K562 (cell line): ENCODE measurements around the gene TNFRSF18. TPM values are rescaled to one million over a fixed set of nuclear protein-coding genes. Genes with fewer than 3 reads are reported as not detected.

Experiments
- HLTF ChIP-seq: fragments of 450-650 bp; IDR thresholded peaks from 2 replicates; pipeline ENCODE4 v1.6.1; 2016
- KLF16 ChIP-seq: IDR thresholded peaks from 2 replicates; pipeline ENCODE4 v1.6.1; 2016; ENCODE audit warnings: antibody characterized with exemption
- LCOR ChIP-seq: sonication (generic); formaldehyde crosslinking; IDR thresholded peaks from 2 replicates; pipeline ENCODE4 v1.8.0; 2022; ENCODE audit warnings: mild to moderate bottlenecking, missing genetic modification reagents
- MAFG ChIP-seq: fragments of 450-650 bp; conservative IDR thresholded peaks from 2 replicates; pipeline ENCODE4 v1.6.1; 2016; ENCODE audit warnings: missing genetic modification characterization, missing compliant biosample characterization
- NONO ChIP-seq, 2 experiments: fragments of 200-400 bp in 1 of 2; fragments of 450-650 bp in 1 of 2; formaldehyde crosslinking in 1 of 2; IDR thresholded peaks; 2 replicates each; pipeline ENCODE4 v1.6.1; 2017; ENCODE audit warnings: low read depth in 2 of 2, mild to moderate bottlenecking in 2 of 2, moderate library complexity in 2 of 2, low read length in 1 of 2
- SRSF7 ChIP-seq: fragments of 200-400 bp; formaldehyde crosslinking; optimal IDR thresholded peaks from 2 replicates; pipeline ENCODE3; 2017; ENCODE audit warnings: mild to moderate bottlenecking, low read depth, low read length
- STAT5B ChIP-seq: fragments of 250-450 bp; sonication (Bioruptor Pico); IDR thresholded peaks from 2 replicates; pipeline ENCODE4 v1.8.0; 2021; ENCODE audit warnings: mild to moderate bottlenecking, inconsistent platforms
- THRAP3 ChIP-seq: fragments of 450-650 bp; IDR thresholded peaks from 2 replicates; pipeline ENCODE4 v1.6.1; 2016; ENCODE audit warnings: mild to moderate bottlenecking, inconsistent platforms, borderline replicate concordance
- ZFP1 ChIP-seq: fragments of 450-650 bp; formaldehyde crosslinking; IDR thresholded peaks from 2 replicates; pipeline ENCODE4 v1.4.0; 2020; ENCODE audit warnings: mild to moderate bottlenecking, mixed read lengths
- ZNF146 ChIP-seq: IDR thresholded peaks from one replicate; pipeline ENCODE4 v1.6.1; 2018; ENCODE audit warnings: missing compliant biosample characterization; ENCODE audit not compliant: unreplicated experiment
- ZNF695 ChIP-seq: fragments of 450-650 bp; formaldehyde crosslinking; IDR thresholded peaks from 2 replicates; pipeline ENCODE4 v1.4.0; 2020; ENCODE audit warnings: mild to moderate bottlenecking, moderate library complexity
- ZNF77 ChIP-seq: fragments of 250-450 bp; sonication (Bioruptor Pico); IDR thresholded peaks from 2 replicates; pipeline ENCODE4 v1.5.0; 2020
- polyA plus RNA-seq, 8 experiments: library from polyadenylated mRNA; depleted of rRNA in 4 of 8; stranded (reverse) in 5 of 8; unstranded in 3 of 8; fragments of >200 nt; fragmentation: Nextera tagmentation in 2 of 8; fragmentation: Illumina TruSeq in 1 of 8; extraction: Ambion mirVana in 2 of 8; extraction: Trizol in 1 of 8; gene quantifications; 2 replicates each; pipeline versions ENCODE4 v1.2.1 to v1.2.3, GENCODE V29; 2011 to 2014; ENCODE audit warnings: inconsistent platforms in 1 of 8, missing spikeins in 1 of 8
- total RNA-seq, 7 experiments: library from RNA; depleted of rRNA in 6 of 7; stranded (reverse); fragments of >200 nt in 6 of 7; fragmentation: Illumina TruSeq in 2 of 7; extraction: Trizol in 2 of 7; gene quantifications; 2 replicates each; pipeline versions ENCODE4 v1.2.1 to v1.2.3, GENCODE V29; 2011 to 2021; ENCODE audit warnings: low replicate concordance in 1 of 7
- TF ChIP-seq, protein P1 (sequence below): fragments of 250-450 bp; sonication (Bioruptor Pico); IDR thresholded peaks from 2 replicates; pipeline ENCODE4 v1.4.0; 2020
- TF ChIP-seq, protein P2 (sequence below): sonication (generic); formaldehyde crosslinking; IDR thresholded peaks from 2 replicates; pipeline ENCODE4 v1.8.1; 2022; ENCODE audit warnings: missing genetic modification reagents
- TF ChIP-seq, protein P3 (sequence below): fragments of 450-650 bp; IDR thresholded peaks from 2 replicates; pipeline ENCODE4 v1.6.1; 2016; ENCODE audit warnings: borderline replicate concordance
- TF ChIP-seq, protein P4 (sequence below): sonication (generic); formaldehyde crosslinking; IDR thresholded peaks from 2 replicates; pipeline ENCODE4 v1.8.0; 2022; ENCODE audit warnings: missing genetic modification reagents, mild to moderate bottlenecking, moderate library complexity, borderline replicate concordance
- TF ChIP-seq, protein P5 (sequence below): sonication (generic); formaldehyde crosslinking; IDR thresholded peaks from 2 replicates; pipeline ENCODE4 v1.8.1; 2023; ENCODE audit warnings: mild to moderate bottlenecking, missing genetic modification reagents
- TF ChIP-seq, protein P6 (sequence below): fragments of 450-650 bp; conservative IDR thresholded peaks from 2 replicates; pipeline ENCODE4 v1.6.1; 2016; ENCODE audit warnings: missing genetic modification characterization, low read depth, mild to moderate bottlenecking, control low read depth, missing compliant biosample characterization

Gene TNFRSF18
- total and polyA plus RNA-seq, 9 of the 15 experiments (the other 6 are each of a cell fraction or from before 2014, with no cell fraction given) = 0.24 to 0.27 TPM; not detected in 7

DNA sequence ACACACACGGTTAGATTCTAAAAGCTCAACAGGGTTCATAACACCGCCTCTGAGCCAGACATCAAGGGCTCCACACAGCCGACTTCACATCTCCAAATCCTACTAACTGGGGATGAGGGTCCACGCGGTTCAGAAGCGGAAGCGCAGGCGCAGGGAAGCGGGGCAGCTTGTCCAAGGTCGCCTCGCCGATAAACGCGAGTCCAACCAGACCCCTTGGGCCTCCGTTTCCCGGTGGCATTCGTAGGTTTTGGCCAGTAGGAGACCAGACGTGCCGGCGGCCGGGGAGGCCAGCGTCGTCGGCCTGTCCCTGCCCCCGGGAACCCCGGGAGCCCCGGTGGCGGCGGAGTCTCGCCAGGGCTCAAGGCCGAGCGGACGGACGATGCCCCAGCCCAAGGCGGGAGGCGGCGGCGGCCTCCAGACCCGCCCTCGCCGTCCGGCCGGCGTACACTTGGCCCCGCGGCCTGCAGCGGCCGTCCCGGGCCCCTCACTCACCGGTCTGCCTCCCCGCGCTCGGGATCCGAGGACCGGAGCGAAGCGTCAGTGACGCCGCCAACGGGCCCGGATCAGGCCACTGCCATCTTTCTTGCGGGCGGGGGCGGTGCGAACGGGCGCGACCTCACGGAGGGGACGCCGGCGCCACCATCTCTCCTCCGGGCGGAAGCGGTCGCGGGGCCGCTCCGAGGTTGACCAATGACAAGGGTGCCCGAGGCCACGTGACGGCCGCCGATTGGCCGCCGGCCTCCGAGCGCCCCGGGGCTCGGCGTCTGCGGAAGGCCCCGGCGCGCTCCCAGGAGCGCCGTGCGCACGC, 25.2 kb upstream of the TNFRSF18 start, which contains the start of gene SDF4 (continued):
- TF ChIP-seq, protein P1, sequence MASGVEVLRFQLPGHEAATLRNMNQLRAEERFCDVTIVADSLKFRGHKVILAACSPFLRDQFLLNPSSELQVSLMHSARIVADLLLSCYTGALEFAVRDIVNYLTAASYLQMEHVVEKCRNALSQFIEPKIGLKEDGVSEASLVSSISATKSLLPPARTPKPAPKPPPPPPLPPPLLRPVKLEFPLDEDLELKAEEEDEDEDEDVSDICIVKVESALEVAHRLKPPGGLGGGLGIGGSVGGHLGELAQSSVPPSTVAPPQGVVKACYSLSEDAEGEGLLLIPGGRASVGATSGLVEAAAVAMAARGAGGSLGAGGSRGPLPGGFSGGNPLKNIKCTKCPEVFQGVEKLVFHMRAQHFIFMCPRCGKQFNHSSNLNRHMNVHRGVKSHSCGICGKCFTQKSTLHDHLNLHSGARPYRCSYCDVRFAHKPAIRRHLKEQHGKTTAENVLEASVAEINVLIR (CRISPR knock-in tag) = peak; percentile 57
- TF ChIP-seq, protein P2, sequence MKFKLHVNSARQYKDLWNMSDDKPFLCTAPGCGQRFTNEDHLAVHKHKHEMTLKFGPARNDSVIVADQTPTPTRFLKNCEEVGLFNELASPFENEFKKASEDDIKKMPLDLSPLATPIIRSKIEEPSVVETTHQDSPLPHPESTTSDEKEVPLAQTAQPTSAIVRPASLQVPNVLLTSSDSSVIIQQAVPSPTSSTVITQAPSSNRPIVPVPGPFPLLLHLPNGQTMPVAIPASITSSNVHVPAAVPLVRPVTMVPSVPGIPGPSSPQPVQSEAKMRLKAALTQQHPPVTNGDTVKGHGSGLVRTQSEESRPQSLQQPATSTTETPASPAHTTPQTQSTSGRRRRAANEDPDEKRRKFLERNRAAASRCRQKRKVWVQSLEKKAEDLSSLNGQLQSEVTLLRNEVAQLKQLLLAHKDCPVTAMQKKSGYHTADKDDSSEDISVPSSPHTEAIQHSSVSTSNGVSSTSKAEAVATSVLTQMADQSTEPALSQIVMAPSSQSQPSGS (CRISPR knock-in tag) = no peak
- TF ChIP-seq ZNF695 (CRISPR knock-in tag) (no peak), KLF16 (no peak), THRAP3 (no peak), STAT5B (CRISPR knock-in tag) (no peak), HLTF (no peak), MAFG (no peak), ZNF77 (CRISPR knock-in tag) (no peak), LCOR (CRISPR knock-in tag) (no peak), SRSF7 (no peak), ZNF146 (CRISPR knock-in tag) (no peak), NONO (IDR thresholded peaks at IDR 0.05; ENCODE audit: low read depth in 2 of 2, low read length in 1 of 2) (peak; percentile 88 to 96; a peak in 3 of 4 replicates), ZFP1 (no peak)
- TF ChIP-seq, protein P3, sequence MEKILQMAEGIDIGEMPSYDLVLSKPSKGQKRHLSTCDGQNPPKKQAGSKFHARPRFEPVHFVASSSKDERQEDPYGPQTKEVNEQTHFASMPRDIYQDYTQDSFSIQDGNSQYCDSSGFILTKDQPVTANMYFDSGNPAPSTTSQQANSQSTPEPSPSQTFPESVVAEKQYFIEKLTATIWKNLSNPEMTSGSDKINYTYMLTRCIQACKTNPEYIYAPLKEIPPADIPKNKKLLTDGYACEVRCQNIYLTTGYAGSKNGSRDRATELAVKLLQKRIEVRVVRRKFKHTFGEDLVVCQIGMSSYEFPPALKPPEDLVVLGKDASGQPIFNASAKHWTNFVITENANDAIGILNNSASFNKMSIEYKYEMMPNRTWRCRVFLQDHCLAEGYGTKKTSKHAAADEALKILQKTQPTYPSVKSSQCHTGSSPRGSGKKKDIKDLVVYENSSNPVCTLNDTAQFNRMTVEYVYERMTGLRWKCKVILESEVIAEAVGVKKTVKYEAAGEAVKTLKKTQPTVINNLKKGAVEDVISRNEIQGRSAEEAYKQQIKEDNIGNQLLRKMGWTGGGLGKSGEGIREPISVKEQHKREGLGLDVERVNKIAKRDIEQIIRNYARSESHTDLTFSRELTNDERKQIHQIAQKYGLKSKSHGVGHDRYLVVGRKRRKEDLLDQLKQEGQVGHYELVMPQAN = no peak; the same call in 1 of the 2 replicates
- TF ChIP-seq, protein P4, sequence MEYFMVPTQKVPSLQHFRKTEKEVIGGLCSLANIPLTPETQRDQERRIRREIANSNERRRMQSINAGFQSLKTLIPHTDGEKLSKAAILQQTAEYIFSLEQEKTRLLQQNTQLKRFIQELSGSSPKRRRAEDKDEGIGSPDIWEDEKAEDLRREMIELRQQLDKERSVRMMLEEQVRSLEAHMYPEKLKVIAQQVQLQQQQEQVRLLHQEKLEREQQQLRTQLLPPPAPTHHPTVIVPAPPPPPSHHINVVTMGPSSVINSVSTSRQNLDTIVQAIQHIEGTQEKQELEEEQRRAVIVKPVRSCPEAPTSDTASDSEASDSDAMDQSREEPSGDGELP = peak; percentile 60; the same call in 1 of the 2 replicates
- TF ChIP-seq, protein P5, sequence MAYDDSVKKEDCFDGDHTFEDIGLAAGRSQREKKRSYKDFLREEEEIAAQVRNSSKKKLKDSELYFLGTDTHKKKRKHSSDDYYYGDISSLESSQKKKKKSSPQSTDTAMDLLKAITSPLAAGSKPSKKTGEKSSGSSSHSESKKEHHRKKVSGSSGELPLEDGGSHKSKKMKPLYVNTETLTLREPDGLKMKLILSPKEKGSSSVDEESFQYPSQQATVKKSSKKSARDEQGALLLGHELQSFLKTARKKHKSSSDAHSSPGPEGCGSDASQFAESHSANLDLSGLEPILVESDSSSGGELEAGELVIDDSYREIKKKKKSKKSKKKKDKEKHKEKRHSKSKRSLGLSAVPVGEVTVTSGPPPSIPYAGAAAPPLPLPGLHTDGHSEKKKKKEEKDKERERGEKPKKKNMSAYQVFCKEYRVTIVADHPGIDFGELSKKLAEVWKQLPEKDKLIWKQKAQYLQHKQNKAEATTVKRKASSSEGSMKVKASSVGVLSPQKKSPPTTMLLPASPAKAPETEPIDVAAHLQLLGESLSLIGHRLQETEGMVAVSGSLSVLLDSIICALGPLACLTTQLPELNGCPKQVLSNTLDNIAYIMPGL = peak; percentile 85; the same call in 1 of the 2 replicates
- TF ChIP-seq, protein P6, sequence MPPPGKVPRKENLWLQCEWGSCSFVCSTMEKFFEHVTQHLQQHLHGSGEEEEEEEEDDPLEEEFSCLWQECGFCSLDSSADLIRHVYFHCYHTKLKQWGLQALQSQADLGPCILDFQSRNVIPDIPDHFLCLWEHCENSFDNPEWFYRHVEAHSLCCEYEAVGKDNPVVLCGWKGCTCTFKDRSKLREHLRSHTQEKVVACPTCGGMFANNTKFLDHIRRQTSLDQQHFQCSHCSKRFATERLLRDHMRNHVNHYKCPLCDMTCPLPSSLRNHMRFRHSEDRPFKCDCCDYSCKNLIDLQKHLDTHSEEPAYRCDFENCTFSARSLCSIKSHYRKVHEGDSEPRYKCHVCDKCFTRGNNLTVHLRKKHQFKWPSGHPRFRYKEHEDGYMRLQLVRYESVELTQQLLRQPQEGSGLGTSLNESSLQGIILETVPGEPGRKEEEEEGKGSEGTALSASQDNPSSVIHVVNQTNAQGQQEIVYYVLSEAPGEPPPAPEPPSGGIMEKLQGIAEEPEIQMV = no peak
